Esophagus squamous epithelium (tissue), 4 donors: ENCODE data around the gene NLGN1.

ENCODE experiments used
- CTCF ChIP-seq, 6 experiments: fragments of 450-650 bp in 4 of 6; fragments of 200-600 bp in 2 of 6; sonication (generic) in 2 of 6; IDR thresholded peaks; one replicate each; pipeline ENCODE4 v1.5.1; 2016 to 2019; ENCODE audit warnings: antibody characterized with exemption in 6 of 6, mild to moderate bottlenecking in 4 of 6, moderate library complexity in 4 of 6
- POLR2A ChIP-seq, 4 donors: fragments of 450-650 bp; IDR thresholded peaks; one replicate each; pipeline ENCODE4 v1.6.1; 2017; ENCODE audit warnings: antibody characterized with exemption in 4 of 4, mild to moderate bottlenecking in 4 of 4, moderate library complexity in 3 of 4

GRCh38 chr3:174162550-174162949 is 765.0 kb downstream of the NLGN1 start:
- TF ChIP-seq POLR2A (IDR thresholded peaks at IDR 0.05) (no peak), CTCF (IDR thresholded peaks at IDR 0.05) (no peak)
